H7 (cell line): ENCODE results near the gene SIRT7. TPM values are rescaled to one million over a fixed set of nuclear protein-coding genes. Genes with fewer than 3 reads are reported as not detected.
A peak's percentile ranks its signal among the peaks of the same experiment; 100 is the strongest.
"Not testable (repeated sequence)": the region's sequence is repeated elsewhere in the genome, so short reads cannot be mapped to it uniquely, and the experiment has no call there.

ENCODE experiments used
- DNase-seq: peaks from one replicate; pipeline ENCODE4 v3.0.0; 2012
- H3K27me3 ChIP-seq: 2 replicates; pipeline ENCODE4 v1.6.0; 2011; ENCODE audit warnings: mild to moderate bottlenecking, low read length; ENCODE audit not compliant: control insufficient read depth, insufficient read depth
- H3K36me3 ChIP-seq: replicated peaks from 2 replicates; pipeline ENCODE4 v1.5.1; 2011; ENCODE audit warnings: low read length; ENCODE audit not compliant: control insufficient read depth, insufficient read depth
- H3K4me3 ChIP-seq: 2 replicates; pipeline ENCODE4 v1.5.1; 2011; ENCODE audit warnings: low read depth, mild to moderate bottlenecking, control low read depth, low read length, moderate library complexity; ENCODE audit not compliant: insufficient read depth
- total RNA-seq: library from RNA; depleted of rRNA; stranded (reverse); fragments of >200 nt; shearing (Covaris generic); gene quantifications from 2 replicates; pipeline ENCODE4 v1.2.3, GENCODE V29; 2014

Gene SIRT7
- total RNA-seq, 1 experiment from 2014 or later: 19.0 TPM

- no peak for DNase-seq
- no peaks in the 10 kb centered on the region for H3K27me3 ChIP-seq
- no peak overlapping the region for H3K4me3 ChIP-seq
- peaks cover 9% of the 10 kb centered on the region for H3K36me3 ChIP-seq
These were observed 4.1 kb upstream of the SIRT7 start for GRCh38 chr17:81921996-81922565.

- Histone ChIP-seq H3K4me3 (no peak overlapping the region), H3K27me3 (no peaks in the 10 kb centered on the region), H3K36me3 (peaks cover 9% of the 10 kb centered on the region)
- DNase-seq: no peak
These were observed 3.5 kb upstream of the SIRT7 start for GRCh38 chr17:81921537-81921862.

GRCh38 chr17:81920612-81921536 is 2.9 kb upstream of the SIRT7 start:
- Histone ChIP-seq H3K36me3 (peaks cover 9% of the 10 kb centered on the region), H3K4me3 (no peak overlapping the region), H3K27me3 (no peaks in the 10 kb centered on the region)
- DNase-seq: no peak

GRCh38 chr17:81918832-81919545 is 1.0 kb upstream of the SIRT7 start:
- H3K4me3 ChIP-seq: no peak overlapping the region
- peaks cover 15% of the 10 kb centered on the region for H3K36me3 ChIP-seq
- no peaks in the 10 kb centered on the region for H3K27me3 ChIP-seq
- DNase-seq: no peak

GRCh38 chr17:81918333-81918669 is 325 bp upstream of the SIRT7 start:
- H3K4me3 ChIP-seq, DNase-seq, H3K27me3 ChIP-seq: not testable (repeated sequence)
- peaks cover 16% of the 10 kb centered on the region for H3K36me3 ChIP-seq

GRCh38 chr17:81916234-81917001 is 1.6 kb downstream of the SIRT7 start:
- DNase-seq: no peak
- Histone ChIP-seq H3K27me3 (no peaks in the 10 kb centered on the region), H3K4me3 (peak overlapping the region; percentile 58; the same call in 1 of the 2 replicates), H3K36me3 (peaks cover 14% of the 10 kb centered on the region)

- no peak for DNase-seq
- peaks cover 12% of the 10 kb centered on the region for H3K36me3 ChIP-seq
These were observed 2.6 kb downstream of the SIRT7 start for GRCh38 chr17:81915331-81915730.

GRCh38 chr17:81914103-81914850 is 3.7 kb downstream of the SIRT7 start:
- no peak for DNase-seq
- Histone ChIP-seq H3K36me3 (peaks cover 9% of the 10 kb centered on the region), H3K4me3 (no peak overlapping the region), H3K27me3 (peaks cover 2% of the 10 kb centered on the region; the same call in 1 of the 2 replicates)

More at GRCh38 chr17:81915331-81915730, 2.6 kb downstream of the SIRT7 start:
- Histone ChIP-seq H3K4me3 (no peak overlapping the region), H3K27me3 (peaks cover 2% of the 10 kb centered on the region; the same call in 1 of the 2 replicates)

GRCh38 chr17:81913394-81914102 is 4.4 kb downstream of the SIRT7 start:
- H3K36me3 ChIP-seq: peaks cover 7% of the 10 kb centered on the region
- H3K4me3 ChIP-seq: no peak overlapping the region
- peaks cover 2% of the 10 kb centered on the region; the same call in 1 of the 2 replicates for H3K27me3 ChIP-seq
- DNase-seq: no peak

- Histone ChIP-seq H3K4me3 (no peak overlapping the region), H3K27me3 (peaks cover 2% of the 10 kb centered on the region; the same call in 1 of the 2 replicates), H3K36me3 (peaks cover 10% of the 10 kb centered on the region)
- no peak for DNase-seq
These were observed 5.3 kb downstream of the SIRT7 start for GRCh38 chr17:81912441-81913309.

- DNase-seq: no peak
- Histone ChIP-seq H3K4me3 (peak overlapping the region; percentile 9; the same call in 1 of the 2 replicates), H3K36me3 (peaks cover 10% of the 10 kb centered on the region), H3K27me3 (peaks cover 2% of the 10 kb centered on the region; the same call in 1 of the 2 replicates)
These were observed 6.0 kb downstream of the SIRT7 start for GRCh38 chr17:81911969-81912368.

GRCh38 chr17:81911277-81911961 is 6.6 kb downstream of the SIRT7 start, which contains the start of gene PCYT2:
TSS of gene PCYT2 (minus strand) at chr17:81911399. CDS start at chr17:81911355, 44 bp downstream.
- Histone ChIP-seq H3K4me3 (peak within 1 kb of the TSS; percentile 78), H3K27me3 (peaks cover 2% of the 10 kb centered on the region; the same call in 1 of the 2 replicates)
- DNase-seq: peak; percentile 100

More at GRCh38 chr17:81911277-81911961, 6.6 kb downstream of the SIRT7 start, which contains the start of gene PCYT2:
- peaks cover 10% of the 10 kb centered on the region for H3K36me3 ChIP-seq
